HG02571 (cell line): Measurements from ENCODE around the gene AK2.
"Not testable (repeated sequence)": the region's sequence is repeated elsewhere in the genome, so short reads cannot be mapped to it uniquely, and the experiment has no call there.

Experiments
- ATAC-seq: cut with Tn5 transposase; IDR thresholded peaks from one replicate; pipeline ENCODE4 v1.9.1; 2021; ENCODE audit warnings: mild to moderate bottlenecking, moderate library complexity; ENCODE audit not compliant: unreplicated experiment

AK2 gene

GRCh38 chr1:33036526-33037503 is at the start of gene AK2:
Gene AK2, minus strand, starts transcription at chr1:33036883. Its CDS starts 55 bp downstream, at chr1:33036828.
- ATAC-seq: peak; percentile 98

- no peak for ATAC-seq
Measured at GRCh38 chr1:33086384-33086850, 49.7 kb upstream of the AK2 start.

GRCh38 chr1:33085332-33085731 is 48.6 kb upstream of the AK2 start:
- ATAC-seq: no peak

GRCh38 chr1:33082575-33083108 is 46.0 kb upstream of the AK2 start:
- ATAC-seq: no peak

GRCh38 chr1:33081554-33082305 is 45.0 kb upstream of the AK2 start:
- no peak for ATAC-seq

GRCh38 chr1:33080885-33081553 is 44.3 kb upstream of the AK2 start, which contains the start of gene AZIN2:
Gene AZIN2, plus strand, starts transcription at chr1:33081153. Its CDS starts 1,097 bp downstream, at chr1:33082250.
- peak; percentile 95 for ATAC-seq

GRCh38 chr1:33080373-33080772 is 43.7 kb upstream of the AK2 start:
- no peak for ATAC-seq

GRCh38 chr1:33078030-33078591 is 41.4 kb upstream of the AK2 start:
- ATAC-seq: no peak

GRCh38 chr1:33074193-33074945 is 37.7 kb upstream of the AK2 start:
- no peak for ATAC-seq

GRCh38 chr1:33072707-33073106 is 36.0 kb upstream of the AK2 start:
- ATAC-seq: no peak

- no peak for ATAC-seq
Measured at GRCh38 chr1:33070628-33071027, 33.9 kb upstream of the AK2 start.

- not testable (repeated sequence) for ATAC-seq
Measured at GRCh38 chr1:33068108-33068507, 31.4 kb upstream of the AK2 start.

- ATAC-seq: not testable (repeated sequence)
Measured at GRCh38 chr1:33066477-33066876, 29.8 kb upstream of the AK2 start.

GRCh38 chr1:33065301-33065700 is 28.6 kb upstream of the AK2 start:
- ATAC-seq: no peak

GRCh38 chr1:33064284-33064683 is 27.6 kb upstream of the AK2 start:
- not testable (repeated sequence) for ATAC-seq

GRCh38 chr1:33061834-33062233 is 25.2 kb upstream of the AK2 start:
- no peak for ATAC-seq

GRCh38 chr1:33060579-33061083 is 23.9 kb upstream of the AK2 start:
- no peak for ATAC-seq

- no peak for ATAC-seq
Measured at GRCh38 chr1:33057095-33057494, 20.4 kb upstream of the AK2 start.

- ATAC-seq: no peak
Measured at GRCh38 chr1:33056426-33056825, 19.7 kb upstream of the AK2 start.
